Activated CD8-positive, alpha-beta memory T cell treated with anti-CD3 and anti-CD28 coated beads, Interleukin-2, amount 50 U/mL, for 1 hour (primary cell): Measurements from ENCODE around the gene FTCD.
"Not testable (repeated sequence)": the region's sequence is repeated elsewhere in the genome, so short reads cannot be mapped to it uniquely, and the experiment has no call there.

Experiments
- DNase-seq: peaks from one replicate; pipeline ENCODE4 v3.0.0-alpha.2; 2020; ENCODE audit errors: extremely low read depth

The FTCD gene

DNA sequence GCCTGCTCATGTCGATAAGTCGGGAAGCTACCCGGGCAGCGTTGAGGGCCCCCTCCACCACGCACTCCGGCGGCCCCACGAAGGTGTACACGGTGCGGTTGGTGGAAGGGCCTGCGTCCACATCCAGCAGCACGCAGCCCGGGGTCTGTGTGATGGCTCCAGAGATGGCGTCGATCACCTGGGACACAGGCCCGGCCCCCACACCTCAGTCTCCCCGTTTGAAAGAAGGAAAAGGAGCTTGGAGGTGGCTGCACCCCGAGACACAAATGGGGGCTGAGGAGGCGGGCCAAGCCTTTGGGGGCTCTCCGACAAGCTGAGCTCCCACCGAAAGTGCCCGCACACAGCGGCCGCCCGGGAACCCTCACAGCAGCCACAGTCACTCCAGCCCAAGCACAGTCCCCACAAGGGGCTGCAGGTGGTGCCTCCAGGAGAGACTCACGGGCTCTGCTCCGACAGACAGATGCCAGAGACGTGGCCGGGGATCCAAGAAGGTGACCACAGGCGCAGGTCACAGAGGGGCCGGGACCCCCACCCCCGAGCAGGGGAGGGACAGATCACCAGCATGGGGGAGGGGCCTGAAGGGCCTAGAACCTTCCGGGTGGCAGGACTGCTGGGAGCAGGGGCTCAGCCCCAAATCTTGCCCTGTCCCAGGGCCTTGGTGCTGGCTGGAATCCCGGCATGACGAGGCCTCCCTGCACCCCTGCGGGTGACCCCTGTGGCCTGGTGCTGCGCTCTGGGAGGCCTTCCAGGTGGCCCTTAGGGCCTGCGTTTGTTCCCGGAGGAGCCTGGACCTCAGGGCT, 1.0 kb downstream of the FTCD start:
- DNase-seq, result no peak

DNA sequence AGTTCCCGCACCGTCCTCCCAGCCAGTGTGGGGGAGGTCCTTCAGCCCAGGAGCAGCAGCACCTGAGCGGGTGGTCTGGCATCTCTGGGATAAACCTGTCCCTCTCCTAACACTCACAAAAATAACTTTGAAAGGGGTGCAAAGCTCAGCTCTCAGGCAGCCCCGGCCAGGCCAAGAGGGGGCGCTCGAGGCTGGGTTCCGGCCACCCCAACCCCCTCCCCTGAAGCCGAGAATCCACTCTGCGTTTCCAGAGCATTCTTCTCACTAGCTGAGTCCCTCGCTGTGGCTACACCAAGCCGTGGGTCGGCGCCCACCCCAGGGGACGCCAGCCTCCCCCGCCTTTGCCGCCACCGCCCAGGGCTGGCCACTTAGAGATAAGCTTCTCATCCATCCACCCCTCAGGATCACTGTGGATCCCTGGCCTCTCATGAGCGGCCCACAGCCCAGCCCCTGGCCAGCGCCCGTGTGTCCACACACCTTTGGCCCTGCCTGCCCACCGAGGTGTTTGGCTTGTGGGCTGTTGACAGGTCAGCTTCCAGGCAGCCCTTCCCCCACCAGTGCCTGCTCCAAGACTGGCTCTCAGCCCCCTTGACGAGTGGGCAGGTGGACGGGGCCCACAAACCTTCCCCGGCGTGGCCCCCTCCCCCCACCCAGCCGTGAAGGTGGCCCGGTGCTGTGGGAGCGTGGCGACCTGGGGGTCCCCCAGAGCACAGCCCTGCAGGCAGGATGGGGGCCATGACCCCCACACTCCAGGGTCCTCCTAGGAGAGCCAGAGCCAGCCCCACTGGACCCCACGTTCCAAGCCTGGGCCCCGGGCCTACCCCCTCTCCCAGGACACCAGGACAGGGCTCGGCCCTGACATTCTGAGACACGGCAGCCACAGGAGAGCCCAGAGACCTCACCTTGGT, 1.9 kb downstream of the FTCD start:
- no peak for DNase-seq

- no peak for DNase-seq
Observed at GRCh38 chr21:46152927-46153246, 2.5 kb downstream of the FTCD start.

- no peak for DNase-seq
Observed at GRCh38 chr21:46151989-46152926, 3.1 kb downstream of the FTCD start.

DNA sequence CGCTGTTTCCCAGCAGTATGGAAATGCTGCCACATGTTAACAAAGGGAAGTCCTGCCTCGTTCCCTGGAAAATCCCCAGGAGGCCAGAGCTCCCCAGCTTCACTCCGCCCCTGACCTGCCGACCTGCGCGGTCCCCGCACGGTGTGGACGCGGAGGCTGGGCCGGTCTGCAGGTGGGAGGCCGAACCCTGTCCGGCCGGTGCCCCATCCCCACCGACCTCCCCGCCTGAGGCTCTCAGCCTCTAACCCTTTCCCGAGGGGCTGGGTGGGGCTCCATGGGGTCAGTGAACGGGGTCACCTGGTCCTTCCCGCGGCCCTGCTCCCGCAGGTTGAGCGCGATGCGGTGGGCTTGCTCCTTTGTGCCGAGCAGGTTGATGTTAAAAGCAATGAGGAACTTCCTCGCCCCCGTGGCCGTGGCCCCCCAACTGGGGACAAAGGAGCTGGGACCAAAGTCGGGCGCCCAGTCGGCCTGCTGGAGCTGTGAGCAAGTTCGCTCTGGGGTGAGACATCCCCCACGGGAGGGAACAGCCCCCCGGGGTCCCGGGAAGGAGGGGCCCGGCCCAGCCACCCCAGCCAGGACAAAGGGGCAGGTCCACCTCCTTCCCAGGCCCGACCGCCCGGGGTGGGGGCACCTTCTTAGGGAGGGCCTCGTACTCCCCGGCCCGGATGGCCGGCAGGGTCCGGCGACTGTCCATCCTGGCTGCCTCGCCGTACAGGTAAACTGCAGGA, 4.0 kb downstream of the FTCD start:
- DNase-seq, result no peak

DNA sequence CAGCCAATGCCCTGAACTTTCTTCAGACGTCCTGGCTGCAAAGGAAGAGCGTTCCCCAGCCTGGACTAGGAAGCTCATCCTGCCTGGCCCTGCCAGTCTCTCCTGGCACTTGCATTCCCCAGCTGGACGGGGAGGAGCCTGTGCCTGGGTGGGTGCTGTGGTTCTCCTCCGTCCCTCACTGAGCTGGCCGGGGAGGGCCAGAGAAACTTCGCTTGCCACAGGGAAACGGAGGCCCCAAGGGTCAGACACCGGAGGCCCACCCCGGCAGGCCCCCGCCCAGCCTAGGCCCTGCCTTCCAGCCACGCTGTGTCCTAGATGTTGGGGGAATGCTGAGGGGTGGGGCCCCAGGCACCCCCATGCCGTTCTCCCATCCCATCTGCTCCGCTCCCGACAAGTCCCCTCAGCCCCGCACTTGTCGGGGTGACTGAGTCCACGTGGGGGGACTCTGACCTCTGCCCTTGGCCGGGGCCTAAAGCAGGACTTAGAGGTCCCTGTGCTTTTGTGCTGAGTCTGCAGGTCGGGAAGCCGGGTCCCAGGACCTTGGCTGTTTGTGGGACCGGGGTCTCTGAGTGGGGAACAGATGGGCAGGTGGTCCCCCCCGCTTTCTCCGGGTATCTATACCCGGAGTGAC, 4.8 kb downstream of the FTCD start:
- no peak for DNase-seq

DNA sequence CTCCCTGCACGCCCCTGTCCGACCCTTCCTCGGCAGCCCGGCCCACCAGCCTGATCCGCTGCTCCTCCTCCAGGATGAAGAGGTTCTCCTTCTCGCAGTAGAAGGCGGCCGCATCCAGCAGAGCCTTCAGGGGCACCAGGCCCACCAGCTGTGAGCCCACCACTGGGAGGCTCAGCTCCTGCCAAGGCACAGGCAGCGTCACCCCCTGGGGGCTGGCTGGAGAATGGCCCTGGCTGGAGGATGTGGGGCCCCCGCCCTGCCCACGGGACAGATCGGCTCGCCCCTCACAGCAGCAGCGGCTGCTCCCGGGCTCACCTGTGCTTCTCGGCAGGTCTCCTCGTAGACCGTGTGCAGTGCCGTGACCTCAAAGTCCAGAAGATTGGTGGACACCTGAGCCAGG, 5.3 kb downstream of the FTCD start:
- DNase-seq, result no peak

GRCh38 chr21:46149205-46149901, 6.0 kb downstream of the FTCD start:
- no peak for DNase-seq

DNA sequence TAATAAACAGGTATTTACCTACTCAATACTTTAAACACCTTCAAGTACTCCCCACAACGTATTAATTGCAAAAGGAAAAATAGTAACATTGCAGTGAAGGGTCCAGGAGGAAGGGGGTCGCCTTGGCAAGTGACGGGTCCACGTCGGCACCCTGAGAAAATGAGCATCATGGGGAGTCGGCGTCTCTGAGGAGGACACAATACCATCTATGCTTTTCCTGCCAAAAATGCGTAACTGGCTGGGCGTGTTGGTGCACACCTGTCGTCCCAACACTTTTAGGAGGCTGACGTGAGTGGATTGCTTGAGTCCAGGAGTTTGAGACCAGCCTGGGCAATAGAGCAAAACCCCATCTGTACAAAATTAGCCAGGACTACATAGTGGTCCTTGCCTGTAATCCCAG, 7.3 kb downstream of the FTCD start:
- no peak for DNase-seq

- DNase-seq, result not testable (repeated sequence)
Observed at GRCh38 chr21:46147429-46147828, 8.0 kb downstream of the FTCD start.

DNA sequence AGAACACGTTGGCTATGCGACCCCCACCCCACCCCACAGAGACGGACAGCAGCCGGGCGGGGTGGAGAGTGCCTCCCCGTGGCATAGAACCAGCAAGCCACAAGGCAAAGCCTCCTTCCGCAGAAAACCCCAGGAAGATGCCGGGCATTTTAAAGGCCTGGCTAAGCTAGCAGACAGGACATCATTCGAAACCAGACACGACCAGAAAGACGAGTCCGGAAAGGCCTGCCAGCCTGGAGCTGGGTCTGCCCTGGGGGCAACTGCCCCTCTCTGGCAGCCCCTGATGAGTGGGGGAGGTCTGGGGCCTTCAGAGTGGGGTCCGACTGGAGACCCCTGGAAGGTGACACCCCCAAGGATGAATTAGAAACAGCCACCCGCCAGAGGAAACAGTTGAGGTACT, 8.5 kb downstream of the FTCD start:
- DNase-seq, result no peak

DNA sequence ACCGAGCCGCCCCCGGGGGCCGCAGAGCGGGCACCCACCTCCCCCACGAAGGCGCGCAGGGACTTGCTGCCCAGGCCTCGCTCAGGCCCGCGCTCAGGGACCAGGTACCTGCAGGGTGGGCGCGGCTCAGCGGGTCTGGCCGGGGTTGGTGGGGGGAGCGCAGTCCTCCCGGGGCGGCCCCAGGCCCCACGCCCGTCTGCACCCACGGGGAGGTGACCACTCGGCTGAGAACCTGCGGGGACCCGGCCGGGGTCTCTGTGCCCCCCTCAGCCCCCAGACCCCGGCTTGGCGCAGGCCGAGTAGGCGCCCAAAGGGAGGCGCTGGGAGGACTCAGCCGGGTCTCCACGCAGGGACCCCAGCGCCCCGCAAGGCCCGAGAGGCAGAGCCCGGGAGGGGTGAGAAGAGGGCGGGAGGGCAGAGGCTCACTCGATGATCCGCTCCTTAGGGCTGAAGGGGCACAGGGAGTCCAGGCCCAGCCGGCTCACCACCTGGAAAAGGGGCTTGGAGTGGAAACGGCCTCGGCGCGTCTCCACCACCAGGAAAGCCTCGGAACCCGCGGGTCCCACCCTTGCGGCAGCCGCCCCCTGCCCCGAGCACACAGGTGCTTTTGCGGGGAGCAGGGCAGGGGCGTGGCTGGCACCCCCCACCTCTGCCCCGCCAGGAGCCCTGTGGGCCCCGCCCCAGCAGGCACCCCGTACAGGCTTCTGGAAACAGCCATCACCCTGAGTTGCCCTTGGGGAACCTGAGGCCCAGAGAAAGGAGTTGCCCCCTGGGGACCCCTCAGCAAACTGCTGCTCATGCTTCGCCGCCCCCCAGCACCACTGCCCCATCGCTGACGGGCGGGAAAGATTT, 9.3 kb downstream of the FTCD start:
- no peak for DNase-seq

- DNase-seq, result no peak
Observed at GRCh38 chr21:46145159-46145839, 10.1 kb downstream of the FTCD start.

- DNase-seq, result no peak
Observed at GRCh38 chr21:46144464-46145070, 10.8 kb downstream of the FTCD start.

- no peak for DNase-seq
Observed at GRCh38 chr21:46142582-46143473, 12.6 kb downstream of the FTCD start.

- no peak for DNase-seq
Observed at GRCh38 chr21:46141767-46142581, 13.4 kb downstream of the FTCD start.
